Measurements from ENCODE around the gene NGEF. TPM values are rescaled to one million over a fixed set of nuclear protein-coding genes. Genes with fewer than 3 reads are reported as not detected.

The NGEF gene
- total and polyA plus RNA-seq, 9 of the 15 experiments (the other 6 are each of a cell fraction or from before 2014, with no cell fraction given) = 0.07 to 0.17 (median 0.09) TPM; not detected in 6

DNA sequence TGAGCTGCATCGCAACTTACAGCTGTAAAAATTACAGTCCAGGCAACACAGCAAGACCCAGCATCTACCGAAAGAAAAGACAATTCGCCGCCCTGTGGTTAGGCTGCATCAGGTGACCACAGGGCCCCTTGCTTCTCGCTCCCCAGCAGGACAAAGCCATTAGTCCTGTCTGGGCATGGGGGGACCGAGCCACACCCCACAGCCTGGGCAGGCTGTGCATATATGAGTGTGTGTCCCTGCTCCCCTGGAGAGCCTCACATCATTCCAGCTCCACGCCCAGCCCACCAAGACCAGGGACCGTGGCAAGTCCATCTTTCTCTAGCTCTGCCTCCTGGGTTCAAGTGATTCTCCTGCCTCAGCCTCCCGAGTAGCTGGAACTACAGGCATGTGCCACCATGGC, 109.1 kb downstream of the NGEF start:
- Histone ChIP-seq H3K9ac (ENCODE audit: insufficient read depth in 1 of 2, low read depth in 2 of 2, low read length in 2 of 2) (no peak overlapping the region), H3K9me1 (ENCODE audit: control insufficient read depth, insufficient read depth, low read length) (no peaks in the 10 kb centered on the region), H3K79me2 (ENCODE audit: control insufficient read depth, insufficient read depth, low read length) (no peaks in the 10 kb centered on the region), H3K9me3 (replicated peaks; ENCODE audit: control insufficient read depth, insufficient read depth, low read depth, low read length) (no peaks in the 10 kb centered on the region), H4K20me1 (replicated peaks; ENCODE audit: control insufficient read depth, insufficient read depth, low read length) (no peaks in the 10 kb centered on the region), H3K27ac (ENCODE audit: extremely low read depth, low read depth, low read length) (no peak overlapping the region), H2AFZ (ENCODE audit: low read depth, low read length) (no peak overlapping the region), H3K4me3 (no peak overlapping the region), H3K27me3 (ENCODE audit: control insufficient read depth in 2 of 2, insufficient read depth in 2 of 2, low read length in 2 of 2) (peaks cover 0 to 22% of the 10 kb centered on the region in 2 experiments; a peak in 2 of 5 replicates), H3K4me2 (ENCODE audit: insufficient read depth, low read length) (no peak overlapping the region), H3K36me3 (ENCODE audit: control insufficient read depth, insufficient read depth, low read length) (no peaks in the 10 kb centered on the region), H3K4me1 (replicated peaks in 1 of 2; ENCODE audit: control insufficient read depth in 2 of 2, insufficient read depth in 2 of 2, low read length in 2 of 2) (peaks cover 0 to 6% of the 10 kb centered on the region in 2 experiments; a peak in 2 of 5 replicates)
- 2% methylated on average over 9 of the region's 9 CpGs for WGBS (ENCODE audit: insufficient coverage, low coverage, missing lambda C conversion rate)
- DNase-seq (ENCODE audit: extremely low read depth in 1 of 4, low spot score in 3 of 4) = no peak
- ChIA-PET CTCF (ENCODE audit: low intra/inter-chr PET ratio) (no interaction called here), POLR2A (no interaction called here)
- no peak for ATAC-seq
- intact Hi-C loops (cut with micrococcal nuclease) = no loop called here
- BruUV-seq (replicated peaks) = no TSS peak
- in situ Hi-C loops (cut with MboI) = no loop called here
- FAIRE-seq = no peak
- TF ChIP-seq ZNF512 (tag; IDR thresholded peaks at IDR 0.05) = no peak
- no peak for TF ChIP-seq ID3 (CRISPR knock-in tag; IDR thresholded peaks at IDR 0.05)
- TF ChIP-seq ID3 (tag; IDR thresholded peaks at IDR 0.05) = no peak
- TF ChIP-seq RBM14 (IDR thresholded peaks at IDR 0.05; ENCODE audit: borderline replicate concordance, insufficient read depth, low read depth, low read length) = no peak
- TF ChIP-seq ZKSCAN8 (CRISPR knock-in tag; IDR thresholded peaks at IDR 0.05) = no peak
- TF ChIP-seq ZBED1 (IDR thresholded peaks at IDR 0.05) = no peak
- no peak for TF ChIP-seq HMGN3 (IDR thresholded peaks at IDR 0.05; ENCODE audit: borderline replicate concordance, extremely low read depth, insufficient read length, low read depth, low read length)
- TF ChIP-seq FUS (optimal IDR thresholded peaks at IDR 0.05; ENCODE audit: low read depth, low read length) = no peak
- TF ChIP-seq ZNF316 (IDR thresholded peaks at IDR 0.05) = no peak
- no peak for TF ChIP-seq TGIF2 (CRISPR knock-in tag; IDR thresholded peaks at IDR 0.05)
- no peak for TF ChIP-seq KLF16 (IDR thresholded peaks at IDR 0.05)
- no peak for TF ChIP-seq FIP1L1 (IDR thresholded peaks at IDR 0.05; ENCODE audit: low read depth, low read length, poor library complexity, severe bottlenecking)
- no peak for TF ChIP-seq CUX1 (CRISPR knock-in tag; IDR thresholded peaks at IDR 0.05)
- TF ChIP-seq BRF1 (IDR thresholded peaks at IDR 0.05; ENCODE audit: borderline replicate concordance, extremely low read depth, insufficient read length) = no peak
- no peak for TF ChIP-seq ZNF212 (CRISPR knock-in tag; IDR thresholded peaks at IDR 0.05)
- no peak for TF ChIP-seq XRCC3 (IDR thresholded peaks at IDR 0.05)
- no peak for TF ChIP-seq RBM39 (optimal IDR thresholded peaks at IDR 0.05; ENCODE audit: low read depth, low read length)

All from K562 (cell line).